HepG2 (cell line): ENCODE data around the gene WDR82. TPM values are rescaled to one million over a fixed set of nuclear protein-coding genes. Genes with fewer than 3 reads are reported as not detected.

ENCODE experiments used
- ATF2 ChIP-seq: sonication (generic); formaldehyde crosslinking; IDR thresholded peaks from 2 replicates; pipeline ENCODE4 v1.4.0; 2020; ENCODE audit warnings: missing genetic modification reagents
- GABPB1 ChIP-seq: IDR thresholded peaks from 2 replicates; pipeline ENCODE4 v1.6.1; 2016; ENCODE audit warnings: mild to moderate bottlenecking, missing genetic modification reagents, moderate library complexity, missing compliant biosample characterization
- GMEB1 ChIP-seq: sonication (generic); formaldehyde crosslinking; IDR thresholded peaks from 2 replicates; pipeline ENCODE4 v1.5.1; 2020; ENCODE audit warnings: missing genetic modification reagents, mild to moderate bottlenecking, borderline replicate concordance
- IRF9 ChIP-seq: sonication (generic); formaldehyde crosslinking; IDR thresholded peaks from 2 replicates; pipeline ENCODE4 v1.8.0; 2022; ENCODE audit warnings: missing genetic modification reagents, mild to moderate bottlenecking, borderline replicate concordance
- MED8 ChIP-seq: sonication (generic); formaldehyde crosslinking; IDR thresholded peaks from 2 replicates; pipeline ENCODE4 v1.8.1; 2023; ENCODE audit warnings: mild to moderate bottlenecking, missing genetic modification reagents; ENCODE audit not compliant: insufficient replicate concordance
- MEIS2 ChIP-seq: sonication (generic); formaldehyde crosslinking; IDR thresholded peaks from 2 replicates; pipeline ENCODE4 v1.9.0; 2021; ENCODE audit warnings: mild to moderate bottlenecking, missing genetic modification reagents
- RXRA ChIP-seq: sonication (generic); formaldehyde crosslinking; IDR thresholded peaks from 2 replicates; pipeline ENCODE4 v1.5.1; 2020; ENCODE audit warnings: missing genetic modification reagents
- ZNF414 ChIP-seq: sonication (generic); formaldehyde crosslinking; IDR thresholded peaks from 2 replicates; pipeline ENCODE4 v1.5.0; 2020; ENCODE audit warnings: missing genetic modification reagents
- ZNF430 ChIP-seq: sonication (generic); formaldehyde crosslinking; IDR thresholded peaks from 2 replicates; pipeline ENCODE4 v1.9.0; 2021; ENCODE audit warnings: mild to moderate bottlenecking, missing genetic modification reagents
- ZSCAN30 ChIP-seq: sonication (generic); formaldehyde crosslinking; IDR thresholded peaks from 2 replicates; pipeline ENCODE4 v1.5.0; 2020; ENCODE audit warnings: mild to moderate bottlenecking, missing genetic modification reagents
- polyA plus RNA-seq, 8 experiments: library from polyadenylated mRNA; depleted of rRNA in 3 of 8; stranded (reverse) in 7 of 8; unstranded in 1 of 8; fragments of >200 nt; fragmentation: Illumina TruSeq in 4 of 8; extraction: Trizol in 4 of 8; gene quantifications; 2 replicates each; pipeline versions ENCODE4 v1.2.1 to v1.2.3, GENCODE V29; 2011 to 2016; ENCODE audit warnings: low read depth in 4 of 8, missing spikeins in 1 of 8, mixed read lengths in 1 of 8; ENCODE audit not compliant: insufficient read depth in 1 of 8
- total RNA-seq, 5 experiments: library from RNA; depleted of rRNA; stranded (reverse); fragments of >200 nt; fragmentation: Illumina TruSeq; extraction: Trizol; gene quantifications; 2 replicates each; pipeline ENCODE4 v1.2.3, GENCODE V29; 2016; ENCODE audit warnings: low read depth in 1 of 5
- TF ChIP-seq, protein P1 (sequence below): sonication (generic); formaldehyde crosslinking; IDR thresholded peaks from 2 replicates; pipeline ENCODE4 v1.5.1; 2020; ENCODE audit warnings: missing genetic modification reagents, mild to moderate bottlenecking, borderline replicate concordance
- TF ChIP-seq, protein P2 (sequence below): sonication (generic); formaldehyde crosslinking; IDR thresholded peaks from 2 replicates; pipeline ENCODE4 v1.4.0; 2020; ENCODE audit warnings: missing genetic modification reagents, borderline replicate concordance
- TF ChIP-seq, protein P3 (sequence below): sonication (generic); IDR thresholded peaks from 2 replicates; pipeline ENCODE4 v1.6.1; 2016; ENCODE audit warnings: low read depth, borderline replicate concordance
- TF ChIP-seq, protein P4 (sequence below): IDR thresholded peaks from 2 replicates; pipeline ENCODE4 v1.6.1; 2016; ENCODE audit warnings: missing compliant biosample characterization, missing genetic modification reagents, borderline replicate concordance

Gene WDR82
- total and polyA plus RNA-seq, 2 of the 13 experiments (the other 11 are each of a cell fraction or from before 2014, with no cell fraction given) = 39.1 to 59.5 TPM

GRCh38 chr3:52278510-52279069 lies at the start of gene WDR82 (continued):
- TF ChIP-seq IRF9 (CRISPR knock-in tag) = 0 out of 2 replicates have a peak, but pooled peaks have one; percentile 59
- TF ChIP-seq RXRA = no peak; the same call in 1 of the 2 replicates
- peak; percentile 77 for TF ChIP-seq GABPB1 (CRISPR knock-in tag)
- TF ChIP-seq, protein P1, sequence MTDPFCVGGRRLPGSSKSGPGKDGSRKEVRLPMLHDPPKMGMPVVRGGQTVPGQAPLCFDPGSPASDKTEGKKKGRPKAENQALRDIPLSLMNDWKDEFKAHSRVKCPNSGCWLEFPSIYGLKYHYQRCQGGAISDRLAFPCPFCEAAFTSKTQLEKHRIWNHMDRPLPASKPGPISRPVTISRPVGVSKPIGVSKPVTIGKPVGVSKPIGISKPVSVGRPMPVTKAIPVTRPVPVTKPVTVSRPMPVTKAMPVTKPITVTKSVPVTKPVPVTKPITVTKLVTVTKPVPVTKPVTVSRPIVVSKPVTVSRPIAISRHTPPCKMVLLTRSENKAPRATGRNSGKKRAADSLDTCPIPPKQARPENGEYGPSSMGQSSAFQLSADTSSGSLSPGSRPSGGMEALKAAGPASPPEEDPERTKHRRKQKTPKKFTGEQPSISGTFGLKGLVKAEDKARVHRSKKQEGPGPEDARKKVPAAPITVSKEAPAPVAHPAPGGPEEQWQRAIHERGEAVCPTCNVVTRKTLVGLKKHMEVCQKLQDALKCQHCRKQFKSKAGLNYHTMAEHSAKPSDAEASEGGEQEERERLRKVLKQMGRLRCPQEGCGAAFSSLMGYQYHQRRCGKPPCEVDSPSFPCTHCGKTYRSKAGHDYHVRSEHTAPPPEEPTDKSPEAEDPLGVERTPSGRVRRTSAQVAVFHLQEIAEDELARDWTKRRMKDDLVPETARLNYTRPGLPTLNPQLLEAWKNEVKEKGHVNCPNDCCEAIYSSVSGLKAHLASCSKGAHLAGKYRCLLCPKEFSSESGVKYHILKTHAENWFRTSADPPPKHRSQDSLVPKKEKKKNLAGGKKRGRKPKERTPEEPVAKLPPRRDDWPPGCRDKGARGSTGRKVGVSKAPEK (CRISPR knock-in tag) = no peak
- TF ChIP-seq MEIS2 (CRISPR knock-in tag) = peak; percentile 69
- TF ChIP-seq, protein P2, sequence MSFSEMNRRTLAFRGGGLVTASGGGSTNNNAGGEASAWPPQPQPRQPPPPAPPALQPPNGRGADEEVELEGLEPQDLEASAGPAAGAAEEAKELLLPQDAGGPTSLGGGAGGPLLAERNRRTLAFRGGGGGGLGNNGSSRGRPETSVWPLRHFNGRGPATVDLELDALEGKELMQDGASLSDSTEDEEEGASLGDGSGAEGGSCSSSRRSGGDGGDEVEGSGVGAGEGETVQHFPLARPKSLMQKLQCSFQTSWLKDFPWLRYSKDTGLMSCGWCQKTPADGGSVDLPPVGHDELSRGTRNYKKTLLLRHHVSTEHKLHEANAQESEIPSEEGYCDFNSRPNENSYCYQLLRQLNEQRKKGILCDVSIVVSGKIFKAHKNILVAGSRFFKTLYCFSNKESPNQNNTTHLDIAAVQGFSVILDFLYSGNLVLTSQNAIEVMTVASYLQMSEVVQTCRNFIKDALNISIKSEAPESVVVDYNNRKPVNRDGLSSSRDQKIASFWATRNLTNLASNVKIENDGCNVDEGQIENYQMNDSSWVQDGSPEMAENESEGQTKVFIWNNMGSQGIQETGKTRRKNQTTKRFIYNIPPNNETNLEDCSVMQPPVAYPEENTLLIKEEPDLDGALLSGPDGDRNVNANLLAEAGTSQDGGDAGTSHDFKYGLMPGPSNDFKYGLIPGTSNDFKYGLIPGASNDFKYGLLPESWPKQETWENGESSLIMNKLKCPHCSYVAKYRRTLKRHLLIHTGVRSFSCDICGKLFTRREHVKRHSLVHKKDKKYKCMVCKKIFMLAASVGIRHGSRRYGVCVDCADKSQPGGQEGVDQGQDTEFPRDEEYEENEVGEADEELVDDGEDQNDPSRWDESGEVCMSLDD (CRISPR knock-in tag) = peak; percentile 84
- TF ChIP-seq ZNF430 = peak; percentile 62; the same call in 1 of the 2 replicates
- peak; percentile 81 for TF ChIP-seq GMEB1 (CRISPR knock-in tag)
- TF ChIP-seq, protein P3, sequence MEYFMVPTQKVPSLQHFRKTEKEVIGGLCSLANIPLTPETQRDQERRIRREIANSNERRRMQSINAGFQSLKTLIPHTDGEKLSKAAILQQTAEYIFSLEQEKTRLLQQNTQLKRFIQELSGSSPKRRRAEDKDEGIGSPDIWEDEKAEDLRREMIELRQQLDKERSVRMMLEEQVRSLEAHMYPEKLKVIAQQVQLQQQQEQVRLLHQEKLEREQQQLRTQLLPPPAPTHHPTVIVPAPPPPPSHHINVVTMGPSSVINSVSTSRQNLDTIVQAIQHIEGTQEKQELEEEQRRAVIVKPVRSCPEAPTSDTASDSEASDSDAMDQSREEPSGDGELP = peak; percentile 31; the same call in 1 of the 2 replicates
- TF ChIP-seq ZSCAN30 (CRISPR knock-in tag) = no peak
- TF ChIP-seq, protein P4, sequence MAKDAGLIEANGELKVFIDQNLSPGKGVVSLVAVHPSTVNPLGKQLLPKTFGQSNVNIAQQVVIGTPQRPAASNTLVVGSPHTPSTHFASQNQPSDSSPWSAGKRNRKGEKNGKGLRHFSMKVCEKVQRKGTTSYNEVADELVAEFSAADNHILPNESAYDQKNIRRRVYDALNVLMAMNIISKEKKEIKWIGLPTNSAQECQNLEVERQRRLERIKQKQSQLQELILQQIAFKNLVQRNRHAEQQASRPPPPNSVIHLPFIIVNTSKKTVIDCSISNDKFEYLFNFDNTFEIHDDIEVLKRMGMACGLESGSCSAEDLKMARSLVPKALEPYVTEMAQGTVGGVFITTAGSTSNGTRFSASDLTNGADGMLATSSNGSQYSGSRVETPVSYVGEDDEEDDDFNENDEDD (CRISPR knock-in tag) = peak; percentile 32; the same call in 1 of the 2 replicates
- peak; percentile 83 for TF ChIP-seq ZNF414 (CRISPR knock-in tag)
- peak; percentile 41 for TF ChIP-seq MED8 (CRISPR knock-in tag)
- TF ChIP-seq ATF2 = peak; percentile 83; the same call in 1 of the 2 replicates
